NCI-H446 (cell line): ENCODE data around the gene PFN3.
"Not testable (repeated sequence)": the region's sequence is repeated elsewhere in the genome, so short reads cannot be mapped to it uniquely, and the experiment has no call there.

ENCODE experiments used
- DNase-seq, 2 experiments: peaks; one replicate each; lab custom pipeline; 2025; lab: John Stamatoyannopoulos, UW

The PFN3 gene

DNA sequence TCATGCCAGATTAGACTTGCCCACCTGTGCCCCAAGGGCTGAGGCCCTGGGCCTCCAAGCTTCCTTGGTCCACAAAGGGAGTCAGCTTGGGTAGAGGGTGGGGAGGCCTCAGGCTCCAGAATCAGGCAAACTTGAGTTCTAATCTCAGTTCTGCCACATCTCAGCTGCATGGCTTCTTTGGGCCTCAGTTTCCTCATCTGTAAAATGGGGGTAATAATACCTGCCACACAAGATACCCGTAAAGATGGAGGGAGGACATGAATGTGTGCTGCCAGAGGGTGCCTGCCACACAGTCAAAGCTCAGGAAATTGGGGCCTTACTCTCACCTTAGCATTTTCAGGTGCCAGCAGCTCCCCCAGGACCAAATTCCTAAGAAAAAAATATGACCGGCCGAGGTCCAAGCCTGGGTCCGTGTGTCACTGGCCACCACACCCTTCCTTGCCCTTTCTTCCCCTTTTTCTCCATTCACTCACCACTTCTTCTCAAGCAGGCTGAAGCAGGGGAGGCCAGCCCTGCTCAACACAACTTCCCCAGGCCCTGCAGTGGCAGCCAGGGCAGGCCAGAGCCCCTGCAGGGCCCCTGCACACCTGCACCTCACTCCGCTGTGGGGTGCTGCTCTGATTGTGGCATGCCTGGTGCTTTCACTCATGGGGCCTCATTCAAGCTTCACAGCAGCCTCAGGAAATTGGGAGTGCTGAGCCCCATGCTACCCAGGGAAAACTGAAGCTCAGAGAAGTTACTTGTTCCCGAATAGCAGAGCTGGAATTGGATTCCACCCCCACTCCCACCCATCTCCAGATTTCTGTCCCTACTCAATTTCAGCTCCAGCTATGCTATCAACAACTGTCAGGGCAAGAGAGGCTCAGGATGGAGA lies 38.8 kb downstream of the PFN3 start:
- no peak for DNase-seq

DNA sequence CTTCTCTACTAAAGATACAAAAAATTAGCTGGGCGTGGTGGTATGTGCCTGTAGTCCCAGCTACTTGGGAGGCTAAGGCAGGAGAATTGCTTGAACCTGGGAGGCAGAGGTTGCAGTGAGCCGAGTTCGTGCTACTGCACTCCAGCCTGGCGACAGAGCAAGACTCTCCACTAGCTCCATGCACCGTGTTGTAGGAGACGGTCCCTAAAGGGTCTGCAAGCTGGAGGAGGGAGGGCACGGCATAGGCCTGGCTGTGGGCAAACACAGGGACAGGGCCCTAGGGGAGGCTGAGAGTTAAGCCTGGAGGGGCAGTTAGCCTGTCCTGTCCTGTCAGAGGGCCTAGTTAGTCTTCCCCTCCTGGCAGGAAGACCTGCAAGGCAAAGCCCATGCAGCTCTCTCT lies 39.7 kb downstream of the PFN3 start:
- not testable (repeated sequence) for DNase-seq

DNA sequence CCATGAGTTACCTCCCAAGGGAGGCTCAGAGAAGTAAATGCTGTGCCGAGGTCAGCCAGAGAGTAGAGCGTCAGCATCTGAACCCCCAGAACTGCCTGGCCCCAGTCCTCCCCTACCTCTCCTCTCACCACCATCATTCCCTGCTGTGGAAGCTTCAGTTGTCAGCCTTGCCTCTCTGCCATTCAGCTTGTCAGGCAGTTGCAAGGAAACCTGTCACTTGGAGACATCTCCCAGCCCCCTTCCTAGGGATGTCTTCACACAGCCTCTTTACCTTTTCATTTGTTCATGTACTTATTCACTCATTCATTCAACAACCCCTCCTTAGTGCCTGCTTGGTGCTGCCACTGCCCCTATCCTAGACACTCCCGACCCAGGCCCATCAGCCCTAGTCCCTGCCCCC lies 40.6 kb downstream of the PFN3 start:
- no peak for DNase-seq

DNA sequence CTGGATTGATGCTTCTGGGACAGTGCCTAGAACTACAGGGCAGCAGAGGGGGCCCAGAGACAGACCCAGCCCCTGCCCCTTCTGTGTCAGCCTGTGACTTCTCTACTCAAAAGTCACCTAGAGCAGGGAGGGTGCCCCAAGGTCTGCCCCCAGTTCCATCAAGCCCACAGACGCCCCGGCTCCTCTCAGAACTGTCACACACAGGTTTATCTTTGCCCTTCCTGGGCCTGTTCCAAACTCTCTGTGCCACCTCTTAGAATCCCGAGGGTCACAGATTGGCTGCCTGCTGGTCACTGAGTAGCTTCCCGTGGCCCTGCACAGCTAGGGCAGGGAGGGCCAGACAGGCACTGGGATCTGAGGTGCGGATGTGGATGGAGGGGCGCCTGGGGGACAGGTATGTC lies 41.0 kb downstream of the PFN3 start:
- no peak for DNase-seq

DNA sequence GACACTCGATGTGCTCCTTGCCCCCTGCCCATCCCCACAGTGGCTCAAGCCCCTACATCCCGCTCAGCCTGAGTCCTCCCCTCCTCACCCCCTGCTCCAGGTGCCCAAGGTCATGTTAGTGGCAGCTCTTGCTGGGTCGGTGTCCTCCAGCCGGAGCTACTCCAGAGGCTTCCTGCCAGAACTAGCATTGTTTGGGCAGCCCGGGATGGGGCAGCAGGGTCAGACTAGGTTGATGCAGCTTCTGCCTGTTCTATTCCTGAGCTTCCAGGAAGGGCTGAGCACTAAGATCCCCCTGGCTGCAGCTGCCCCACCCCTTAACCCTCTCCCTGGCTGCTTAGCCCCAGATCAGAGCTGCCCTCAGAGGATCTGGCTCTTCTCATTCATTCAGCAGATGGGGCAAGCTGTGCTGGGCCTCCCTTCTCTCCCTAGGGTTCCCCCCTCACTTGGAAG lies 42.1 kb downstream of the PFN3 start:
- DNase-seq: no peak

DNA sequence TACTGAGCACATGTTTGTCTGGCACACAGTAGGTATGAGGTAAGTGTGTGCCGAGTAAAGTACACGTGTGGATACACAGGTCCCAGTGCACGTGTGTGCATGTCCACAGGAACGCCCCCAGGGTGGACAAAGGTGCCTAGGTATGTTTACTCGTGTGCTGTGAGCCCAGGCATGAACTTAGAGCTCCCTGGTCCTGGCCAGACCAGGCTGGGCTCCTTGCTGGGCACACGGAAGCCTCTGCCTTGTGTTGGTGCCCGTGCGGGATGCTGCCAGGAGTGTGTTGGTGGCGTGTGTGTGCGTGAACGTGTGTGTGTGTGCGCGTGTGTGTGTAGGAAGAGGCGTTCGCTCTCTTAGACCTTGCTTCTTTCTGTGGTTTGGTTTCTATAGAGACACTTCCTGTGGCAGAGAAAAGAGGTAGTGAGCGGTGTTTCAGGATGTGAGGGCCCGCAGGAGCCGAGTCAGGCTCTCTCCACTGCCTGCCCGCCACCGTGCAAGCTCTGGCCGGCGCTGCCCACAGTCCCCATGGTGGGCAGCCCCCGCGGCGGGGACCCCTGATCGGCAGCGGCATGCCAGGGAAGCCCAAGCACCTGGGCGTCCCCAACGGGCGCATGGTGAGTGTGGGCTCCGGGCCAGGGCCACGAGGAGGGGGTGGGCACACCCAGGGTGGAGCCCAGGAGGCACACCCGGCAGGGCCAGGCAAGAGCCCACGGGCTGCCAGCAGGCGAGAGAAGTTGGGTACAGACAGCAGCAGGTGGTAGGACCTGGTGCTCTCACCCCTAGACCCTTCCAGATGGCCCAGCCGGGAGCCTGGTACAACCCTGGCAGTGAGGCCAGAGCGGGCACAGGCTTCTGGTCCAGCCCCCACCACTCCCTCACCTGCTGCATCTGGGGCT lies 42.8 kb downstream of the PFN3 start, which contains the start of gene RGS14:
Gene RGS14 (plus strand): TSS at position 466 of the 893 bp plus-strand sequence. CDS start 101 bp downstream, at position 567.
- no peak for DNase-seq

DNA sequence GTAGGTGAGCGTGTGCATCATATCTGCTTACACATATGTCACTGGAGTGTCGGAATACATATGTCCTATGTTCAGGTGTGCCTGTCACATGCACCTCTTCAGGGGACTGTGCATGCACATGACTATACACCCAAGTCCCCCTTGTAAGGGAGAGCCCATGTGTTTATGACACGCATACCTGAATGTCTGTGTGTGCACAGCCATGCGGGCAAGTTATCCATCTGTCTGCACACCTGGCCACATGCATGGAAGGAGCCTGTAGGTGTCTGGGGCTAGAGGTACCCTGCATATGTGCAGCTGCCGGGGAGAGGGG lies 43.4 kb downstream of the PFN3 start:
- DNase-seq: no peak

DNA sequence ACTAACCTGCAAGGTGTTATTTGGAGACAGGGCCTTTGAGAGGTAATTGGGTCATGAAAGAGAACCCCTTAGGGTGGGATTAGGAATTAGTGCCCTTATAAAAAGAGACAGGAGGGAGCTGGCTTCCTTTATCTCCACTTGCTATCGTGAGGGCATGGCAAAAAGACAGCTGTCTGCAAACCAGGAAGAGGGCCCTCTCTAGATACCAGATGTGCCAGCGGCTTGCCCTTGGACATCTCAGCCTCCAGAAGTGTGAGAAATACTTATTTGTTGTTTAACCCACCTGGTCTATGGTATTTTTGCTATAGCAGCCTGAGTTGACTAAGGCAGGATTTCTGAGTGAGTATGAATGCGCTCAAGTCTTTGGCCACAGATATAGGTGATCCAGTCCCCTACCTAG lies 43.7 kb downstream of the PFN3 start:
- no peak for DNase-seq

DNA sequence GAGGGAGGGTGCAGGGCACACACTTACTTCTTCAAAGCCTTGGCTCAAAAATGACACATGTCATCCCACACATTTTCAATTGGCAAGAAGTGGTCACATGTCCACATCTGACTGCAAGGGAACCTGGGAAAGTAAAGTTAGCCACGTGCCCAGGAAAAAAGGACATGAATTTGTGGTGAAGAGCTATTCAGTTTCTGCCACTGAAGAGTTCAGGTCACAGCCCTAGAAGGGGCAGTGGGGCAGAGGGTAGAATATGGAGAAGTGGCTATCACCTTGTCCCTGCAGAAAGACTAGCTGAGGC lies 44.6 kb downstream of the PFN3 start:
- DNase-seq: no peak

DNA sequence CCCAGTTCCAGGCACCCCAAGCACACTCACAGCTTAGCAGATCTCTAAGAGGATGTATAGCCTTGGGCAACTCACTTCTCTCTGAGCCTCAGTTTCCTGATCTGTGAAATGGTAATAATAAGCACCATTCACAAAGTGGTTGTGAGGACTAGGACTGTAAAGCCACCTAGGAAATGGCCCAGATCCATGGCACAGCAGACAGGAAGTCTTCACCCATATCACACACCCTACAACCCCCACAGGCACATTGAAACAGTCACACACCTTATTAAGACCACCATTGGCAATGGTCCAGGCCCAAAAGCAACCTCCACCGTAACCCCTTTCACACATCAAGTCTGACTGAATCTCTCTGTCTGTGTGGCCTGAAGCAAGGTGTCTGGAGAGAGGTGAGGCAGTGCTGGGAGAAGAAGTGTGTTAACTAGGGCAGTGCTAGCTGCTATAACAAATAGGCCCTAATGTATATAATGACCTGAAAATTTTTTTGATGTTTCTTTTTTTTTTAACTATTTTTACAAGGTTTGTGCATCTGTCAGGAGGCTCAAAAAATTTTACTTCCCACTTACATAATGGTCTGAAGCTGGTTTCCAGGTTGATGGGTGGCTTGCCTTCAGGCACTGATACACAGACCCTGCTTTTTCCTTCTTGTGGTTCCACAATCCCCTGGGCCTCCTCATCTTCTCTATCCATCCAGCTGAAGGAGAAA lies 45.1 kb downstream of the PFN3 start:
- no peak for DNase-seq

DNA sequence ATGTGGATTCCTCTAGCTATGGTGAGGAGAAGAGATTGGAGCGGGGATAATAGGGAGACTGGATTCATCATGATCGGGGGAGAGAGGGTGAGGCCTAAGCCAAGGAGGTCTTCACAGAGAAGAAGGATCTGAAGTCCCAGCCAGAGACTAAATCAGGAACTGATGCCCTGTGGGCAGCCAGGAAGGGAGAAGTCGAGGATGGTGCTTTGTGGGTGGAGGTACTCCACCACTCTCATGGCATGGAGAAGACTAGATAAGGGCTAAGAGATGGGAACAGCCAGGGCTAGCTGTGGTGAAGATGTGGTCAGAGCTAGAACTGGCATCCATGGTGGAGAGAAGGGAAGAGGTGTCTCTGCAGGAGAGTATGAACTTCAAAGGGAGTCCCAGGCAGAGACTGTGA lies 45.8 kb downstream of the PFN3 start:
- DNase-seq: no peak

DNA sequence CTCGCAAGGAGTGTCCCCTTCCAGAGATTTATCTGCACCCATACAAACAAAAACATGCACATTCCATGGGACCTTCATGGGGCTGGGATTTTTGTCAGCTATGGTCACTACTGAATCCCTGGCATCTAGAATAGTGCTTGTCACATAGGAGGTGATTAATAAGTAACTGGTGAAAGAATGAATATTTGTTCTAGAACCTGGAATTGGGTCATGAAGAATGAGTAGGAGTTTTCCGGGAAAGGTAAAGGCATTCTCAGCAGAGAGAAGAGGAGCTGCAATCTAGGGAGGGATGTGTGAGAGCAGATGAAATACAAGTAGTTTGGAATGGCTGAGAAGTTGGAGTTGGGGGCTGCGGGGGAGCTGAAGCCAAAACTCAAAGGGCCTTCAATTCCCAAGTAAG lies 46.2 kb downstream of the PFN3 start:
- no peak for DNase-seq

DNA sequence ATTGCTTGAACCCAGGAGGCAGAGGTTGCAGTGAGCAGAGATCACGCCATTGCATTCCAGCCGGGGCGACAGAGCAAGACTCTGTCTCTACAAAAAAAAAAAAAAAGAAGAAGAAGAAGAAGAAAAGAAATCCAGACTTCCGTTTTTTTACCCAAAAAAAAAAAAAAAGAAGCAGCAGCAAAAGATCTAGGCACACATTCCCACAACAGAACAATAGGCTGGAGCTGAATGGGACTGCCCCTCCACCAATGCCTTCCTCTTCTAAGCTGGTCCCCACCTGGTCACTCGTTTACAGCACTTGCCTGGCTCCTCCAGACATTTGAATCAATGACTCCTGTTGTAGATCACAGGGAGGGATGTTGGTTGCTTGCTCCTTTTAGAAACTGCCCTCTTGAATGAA lies 47.4 kb downstream of the PFN3 start:
- DNase-seq: no peak

DNA sequence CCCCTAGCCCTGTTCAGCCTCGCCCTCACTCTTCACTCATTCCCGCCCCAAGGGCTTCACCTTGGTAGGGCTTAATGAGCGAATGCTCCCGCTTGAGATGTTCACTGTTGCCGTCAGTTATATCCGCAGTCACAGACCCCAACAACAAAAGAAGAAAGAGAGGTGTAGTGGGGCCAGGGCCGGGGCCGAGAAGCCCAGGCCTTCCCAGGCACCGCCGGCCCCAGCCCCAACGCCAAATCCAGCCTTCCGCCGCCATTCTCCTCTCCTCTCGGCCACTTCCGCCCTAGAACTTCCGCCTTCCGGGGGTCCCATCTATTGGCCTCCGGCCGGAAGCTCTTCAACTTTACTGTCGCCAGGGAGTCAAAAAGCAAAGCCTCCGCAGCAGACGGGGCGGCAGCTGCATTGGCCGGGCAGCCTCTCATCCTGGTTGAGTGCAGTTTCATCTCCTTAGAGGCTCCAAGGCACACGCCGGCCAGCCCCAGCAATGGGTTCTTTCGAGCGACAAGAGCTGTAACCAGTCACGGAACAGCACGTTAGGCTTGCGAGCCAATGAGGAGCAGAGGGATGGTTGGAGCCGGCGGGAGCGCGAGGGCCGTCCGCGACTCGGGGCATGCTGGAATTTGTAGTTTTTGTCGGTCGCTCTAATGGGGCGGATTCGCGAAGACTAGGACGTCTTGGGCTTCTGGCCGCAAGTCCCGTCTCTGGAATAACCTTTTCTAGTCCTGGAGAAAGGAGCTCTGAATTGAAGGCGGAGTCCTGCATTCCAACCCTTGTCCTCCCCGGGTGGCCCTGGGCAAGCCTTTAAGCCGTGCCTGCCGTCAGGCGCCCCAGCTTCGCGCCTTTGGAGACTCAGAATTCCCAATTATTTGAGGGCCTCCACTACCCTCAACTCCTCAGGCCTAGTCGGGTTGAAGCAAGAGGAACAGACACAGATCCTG lies 48.8 kb downstream of the PFN3 start, which contains the start of gene LMAN2:
Gene LMAN2 (minus strand): TSS at position 277 of the 938 bp plus-strand sequence. CDS start 21 bp downstream, at position 256.
- DNase-seq: peak; percentile 87 to 94

DNA sequence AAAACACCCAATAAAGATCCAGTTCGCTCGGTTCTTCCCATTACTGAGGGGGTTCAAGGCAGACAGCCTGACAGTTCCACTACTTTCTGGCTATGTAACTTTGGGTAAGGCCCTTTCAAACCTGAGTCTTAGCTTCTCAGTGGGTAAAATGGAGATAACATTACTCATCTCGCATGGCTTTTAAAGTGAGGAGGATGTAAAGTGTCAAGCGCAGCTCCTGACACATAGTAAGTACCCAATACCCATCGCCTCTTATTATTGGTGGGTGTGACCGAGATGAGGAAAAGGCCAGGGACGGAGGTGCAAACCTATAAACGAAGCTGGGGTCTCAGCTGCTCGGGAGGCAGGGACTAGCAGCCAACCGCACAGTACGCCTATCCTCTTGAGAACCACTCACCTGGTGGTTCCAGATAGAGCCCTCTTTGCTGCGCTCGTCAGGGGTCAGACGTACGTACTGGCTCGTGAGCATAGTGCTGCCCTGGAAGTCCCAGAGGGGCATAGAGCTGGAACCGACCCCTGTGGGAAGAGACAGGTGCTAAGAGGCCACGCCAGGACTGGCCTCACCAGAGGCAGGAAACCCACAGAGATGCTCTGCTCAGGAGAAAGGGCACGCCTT lies 49.6 kb downstream of the PFN3 start:
- no peak for DNase-seq
